ENCODE measurements around the gene TMC5. TPM values are rescaled to one million over a fixed set of nuclear protein-coding genes. Genes with fewer than 3 reads are reported as not detected.
"Not testable (repeated sequence)": the region's sequence is repeated elsewhere in the genome, so short reads cannot be mapped to it uniquely, and the experiment has no call there.

Gene TMC5
- total RNA-seq, 2 donors from 2014 or later, result not detected

- Mint-ChIP-seq H3K36me3 (peaks cover 14% of the 10 kb centered on the region), H3K4me3 (peak overlapping the region; percentile 97), H3K27ac (peak overlapping the region in 1 of 2 donors; percentile 83), H3K4me1 (ENCODE audit: low read depth in 2 of 2) (peaks cover 28 to 36% of the 10 kb centered on the region in 2 donors), H3K9me3 (no peaks in the 10 kb centered on the region), H3K27me3 (no peaks in the 10 kb centered on the region)
- DNase-seq (ENCODE audit: low spot score), result no peak
- no peak for ATAC-seq
Observed at GRCh38 chr16:19525385-19525723, 107.7 kb downstream of the TMC5 start.

GRCh38 chr16:19527161-19527560 lies 109.5 kb downstream of the TMC5 start:
- Mint-ChIP-seq H3K4me3 (no peak overlapping the region), H3K36me3 (peaks cover 14% of the 10 kb centered on the region), H3K9me3 (no peaks in the 10 kb centered on the region), H3K27ac (no peak overlapping the region), H3K27me3 (no peaks in the 10 kb centered on the region), H3K4me1 (ENCODE audit: low read depth in 2 of 2) (peaks cover 16 to 22% of the 10 kb centered on the region in 2 donors)
- ATAC-seq (no peak), DNase-seq (ENCODE audit: low spot score) (no peak)

GRCh38 chr16:19528666-19529065 lies 111.0 kb downstream of the TMC5 start:
- Mint-ChIP-seq H3K27ac (no peak overlapping the region), H3K4me1 (ENCODE audit: low read depth in 2 of 2) (peaks cover 11 to 17% of the 10 kb centered on the region in 2 donors), H3K27me3 (no peaks in the 10 kb centered on the region), H3K36me3 (peaks cover 17% of the 10 kb centered on the region), H3K4me3 (no peak overlapping the region), H3K9me3 (no peaks in the 10 kb centered on the region)
- ATAC-seq, result no peak
- no peak for DNase-seq (ENCODE audit: low spot score)

- no peaks in the 10 kb centered on the region for H3K27me3 Mint-ChIP-seq
- H3K4me1 Mint-ChIP-seq (ENCODE audit: low read depth in 2 of 2), result no peaks in the 10 kb centered on the region
- peaks cover 13% of the 10 kb centered on the region for H3K36me3 Mint-ChIP-seq
- no peak overlapping the region for H3K27ac Mint-ChIP-seq
- DNase-seq (ENCODE audit: low spot score), result no peak
- no peak overlapping the region for H3K4me3 Mint-ChIP-seq
- H3K9me3 Mint-ChIP-seq, result no peaks in the 10 kb centered on the region
- no peak for ATAC-seq
Observed at GRCh38 chr16:19532601-19533000, 114.9 kb downstream of the TMC5 start.

- ATAC-seq, result no peak
- Mint-ChIP-seq H3K36me3 (peaks cover 30% of the 10 kb centered on the region), H3K27me3 (no peaks in the 10 kb centered on the region), H3K4me1 (ENCODE audit: low read depth in 2 of 2) (no peaks in the 10 kb centered on the region), H3K27ac (no peak overlapping the region), H3K9me3 (no peaks in the 10 kb centered on the region), H3K4me3 (no peak overlapping the region)
- DNase-seq (ENCODE audit: low spot score), result no peak
Observed at GRCh38 chr16:19540241-19540970, 122.7 kb downstream of the TMC5 start.

- H3K27ac Mint-ChIP-seq, result no peak overlapping the region
Observed at GRCh38 chr16:19542138-19542821, 124.6 kb downstream of the TMC5 start.

GRCh38 chr16:19543278-19543996 lies 125.8 kb downstream of the TMC5 start:
- not testable (repeated sequence) for DNase-seq (ENCODE audit: low spot score); H3K27me3 Mint-ChIP-seq; H3K4me3 Mint-ChIP-seq; ATAC-seq; H3K27ac Mint-ChIP-seq; H3K4me1 Mint-ChIP-seq (ENCODE audit: low read depth in 2 of 2); H3K9me3 Mint-ChIP-seq
- peaks cover 30% of the 10 kb centered on the region for H3K36me3 Mint-ChIP-seq

More at GRCh38 chr16:19542138-19542821, 124.6 kb downstream of the TMC5 start:
- DNase-seq (ENCODE audit: low spot score) (no peak), ATAC-seq (no peak)
- H3K36me3 Mint-ChIP-seq, result peaks cover 30% of the 10 kb centered on the region
- no peaks in the 10 kb centered on the region for H3K4me1 Mint-ChIP-seq (ENCODE audit: low read depth in 2 of 2)
- H3K9me3 Mint-ChIP-seq, result no peaks in the 10 kb centered on the region
- H3K4me3 Mint-ChIP-seq, result no peak overlapping the region
- H3K27me3 Mint-ChIP-seq, result no peaks in the 10 kb centered on the region

- ATAC-seq (no peak), DNase-seq (ENCODE audit: low spot score) (no peak)
- Mint-ChIP-seq H3K27me3 (no peaks in the 10 kb centered on the region), H3K27ac (no peak overlapping the region), H3K4me1 (ENCODE audit: low read depth in 2 of 2) (no peaks in the 10 kb centered on the region), H3K4me3 (no peak overlapping the region), H3K36me3 (peaks cover 7% of the 10 kb centered on the region), H3K9me3 (no peaks in the 10 kb centered on the region)
Observed at GRCh38 chr16:19548144-19548543, 130.5 kb downstream of the TMC5 start.

Other genes with a start within 250 kb of the TMC5 start
- gene SYT17, start 249.6 kb upstream of the TMC5 start, total RNA-seq, result not detected
- gene CLEC19A, start 132.2 kb upstream of the TMC5 start, total RNA-seq, result not detected
- 10 to 100 TPM; 26.6 to 29.3 TPM for gene GDE1, start 104.2 kb downstream of the TMC5 start, total RNA-seq
- 10 to 100 TPM; 19.4 to 28.9 TPM for gene CCP110, start 106.1 kb downstream of the TMC5 start, total RNA-seq
- gene VPS35L, start 137.8 kb downstream of the TMC5 start, total RNA-seq, result 10 to 100 TPM; 41.1 to 52.6 TPM